PFSK-1 (cell line): ENCODE results near the gene CYP2S1.

Source experiments
- FOXP2 ChIP-seq: optimal IDR thresholded peaks from 2 replicates; pipeline ENCODE3; 2011; ENCODE audit warnings: borderline replicate concordance, control low read depth, inconsistent platforms; ENCODE audit not compliant: insufficient read depth; ENCODE audit errors: extremely low read length, extremely low read depth
- POLR2AphosphoS5 ChIP-seq: IDR thresholded peaks from 2 replicates; pipeline ENCODE4 v1.6.1; 2012; ENCODE audit warnings: low read depth, mild to moderate bottlenecking, control low read depth, low read length, moderate library complexity
- REST ChIP-seq, 2 experiments: IDR thresholded peaks; 2 replicates each; pipeline versions ENCODE4 v1.6.1 to v1.8.0; 2011 to 2012; ENCODE audit warnings: low read depth in 2 of 2, low read length in 2 of 2, control low read depth in 1 of 2, inconsistent platforms in 1 of 2, mild to moderate bottlenecking in 1 of 2, moderate library complexity in 1 of 2; ENCODE audit not compliant: insufficient read depth in 1 of 2
- SIN3A ChIP-seq: IDR thresholded peaks from 2 replicates; pipeline ENCODE4 v1.6.1; 2012; ENCODE audit warnings: mild to moderate bottlenecking, low read length, moderate library complexity, borderline replicate concordance; ENCODE audit not compliant: insufficient read depth
- TAF1 ChIP-seq: IDR thresholded peaks from 2 replicates; pipeline ENCODE4 v1.6.1; 2012; ENCODE audit warnings: low read length, control low read depth, borderline replicate concordance; ENCODE audit not compliant: insufficient read depth

The CYP2S1 gene

GRCh38 chr19:41156207-41156606 lies 36.8 kb upstream of the CYP2S1 start:
- TF ChIP-seq FOXP2 (no peak), POLR2AphosphoS5 (no peak), TAF1 (no peak), SIN3A (no peak), REST (IDR thresholded peaks at IDR 0.05; ENCODE audit: insufficient read depth in 1 of 2, low read depth in 2 of 2, low read length in 2 of 2) (no peak)

GRCh38 chr19:41159881-41160280 lies 33.1 kb upstream of the CYP2S1 start:
- no peak for TF ChIP-seq FOXP2
- TF ChIP-seq POLR2AphosphoS5: no peak
- TF ChIP-seq SIN3A: no peak
- no peak for TF ChIP-seq TAF1
- TF ChIP-seq REST (IDR thresholded peaks at IDR 0.05; ENCODE audit: insufficient read depth in 1 of 2, low read depth in 2 of 2, low read length in 2 of 2): no peak

GRCh38 chr19:41161903-41162302 lies 31.1 kb upstream of the CYP2S1 start:
- TF ChIP-seq SIN3A (no peak), REST (IDR thresholded peaks at IDR 0.05; ENCODE audit: insufficient read depth in 1 of 2, low read depth in 2 of 2, low read length in 2 of 2) (no peak), FOXP2 (no peak), POLR2AphosphoS5 (no peak), TAF1 (no peak)

GRCh38 chr19:41166944-41167804 lies 25.8 kb upstream of the CYP2S1 start:
- TF ChIP-seq REST (IDR thresholded peaks at IDR 0.05; ENCODE audit: insufficient read depth in 1 of 2, low read depth in 2 of 2, low read length in 2 of 2): no peak
- TF ChIP-seq SIN3A: no peak
- TF ChIP-seq POLR2AphosphoS5: no peak
- no peak for TF ChIP-seq TAF1
- TF ChIP-seq FOXP2: no peak
